HG03060 (cell line): ENCODE measurements around the gene VSX2.
"Not testable (repeated sequence)": the region's sequence is repeated elsewhere in the genome, so short reads cannot be mapped to it uniquely, and the experiment has no call there.

Source experiments
- ATAC-seq: cut with Tn5 transposase; IDR thresholded peaks from one replicate; pipeline ENCODE4 v1.9.1; 2021; ENCODE audit warnings: low read depth, moderate number of reproducible peaks; ENCODE audit not compliant: unreplicated experiment

The VSX2 gene

GRCh38 chr14:74257941-74258763 is 18.9 kb downstream of the VSX2 start:
- no peak for ATAC-seq

- no peak for ATAC-seq
Observed at GRCh38 chr14:74258764-74259035, 19.5 kb downstream of the VSX2 start.

- no peak for ATAC-seq
Observed at GRCh38 chr14:74259513-74259912, 20.3 kb downstream of the VSX2 start.

GRCh38 chr14:74260525-74261233 is 21.4 kb downstream of the VSX2 start:
- ATAC-seq = no peak

GRCh38 chr14:74261288-74261687 is 22.0 kb downstream of the VSX2 start:
- no peak for ATAC-seq

GRCh38 chr14:74262076-74262475 is 22.8 kb downstream of the VSX2 start:
- no peak for ATAC-seq

- ATAC-seq = no peak
Observed at GRCh38 chr14:74263181-74263580, 23.9 kb downstream of the VSX2 start.

- ATAC-seq = no peak
Observed at GRCh38 chr14:74263921-74264320, 24.7 kb downstream of the VSX2 start.

- no peak for ATAC-seq
Observed at GRCh38 chr14:74265301-74265965, 26.2 kb downstream of the VSX2 start.

- no peak for ATAC-seq
Observed at GRCh38 chr14:74267588-74267987, 28.3 kb downstream of the VSX2 start.

GRCh38 chr14:74270382-74271177 is 31.3 kb downstream of the VSX2 start:
- ATAC-seq = not testable (repeated sequence)

- no peak for ATAC-seq
Observed at GRCh38 chr14:74271365-74271764, 32.1 kb downstream of the VSX2 start.

- ATAC-seq = no peak
Observed at GRCh38 chr14:74275241-74275841, 36.1 kb downstream of the VSX2 start.

GRCh38 chr14:74278080-74278479 is 38.8 kb downstream of the VSX2 start:
- ATAC-seq = no peak

GRCh38 chr14:74281069-74281468 is 41.8 kb downstream of the VSX2 start:
- ATAC-seq = no peak

- no peak for ATAC-seq
Observed at GRCh38 chr14:74286736-74287135, 47.5 kb downstream of the VSX2 start.

- ATAC-seq = no peak
Observed at GRCh38 chr14:74289801-74290200, 50.6 kb downstream of the VSX2 start.

GRCh38 chr14:74290415-74290814 is 51.2 kb downstream of the VSX2 start:
- no peak for ATAC-seq

GRCh38 chr14:74292061-74292460 is 52.8 kb downstream of the VSX2 start:
- ATAC-seq = no peak

- ATAC-seq = no peak
Observed at GRCh38 chr14:74293606-74294005, 54.4 kb downstream of the VSX2 start.
